Cardiac septum (tissue), 1 donor: ENCODE data around the gene SLC39A6. TPM values are rescaled to one million over a fixed set of nuclear protein-coding genes. Genes with fewer than 3 reads are reported as not detected.
"Not testable (repeated sequence)": the region's sequence is repeated elsewhere in the genome, so short reads cannot be mapped to it uniquely, and the experiment has no call there.

Experiments
- DNase-seq: peaks from one replicate; pipeline ENCODE4 v3.0.0-alpha.2; 2020; ENCODE audit warnings: low spot score
- intact Hi-C: fragments of 100-400 bp; cut with DNase I; formaldehyde crosslinking; loops from one replicate; pipeline ENCODE4 v1.14.0; 2022
- long read RNA-seq: library from polyadenylated mRNA; unstranded; transcript quantifications from one replicate; pipeline ENCODE4 v2.0.0, GENCODE V29; 2021
- total RNA-seq: library from RNA; stranded (reverse); fragmentation: NEBNext Ultra II Directional; extraction: Animal tissue kit (Norgen Biotek cat#: 25700); gene quantifications from one replicate; pipeline ENCODE4 v1.2.1, GENCODE V29; 2021
- donor health status: DM: no; HTN: no; CAD: no.

SLC39A6 gene, protein sequence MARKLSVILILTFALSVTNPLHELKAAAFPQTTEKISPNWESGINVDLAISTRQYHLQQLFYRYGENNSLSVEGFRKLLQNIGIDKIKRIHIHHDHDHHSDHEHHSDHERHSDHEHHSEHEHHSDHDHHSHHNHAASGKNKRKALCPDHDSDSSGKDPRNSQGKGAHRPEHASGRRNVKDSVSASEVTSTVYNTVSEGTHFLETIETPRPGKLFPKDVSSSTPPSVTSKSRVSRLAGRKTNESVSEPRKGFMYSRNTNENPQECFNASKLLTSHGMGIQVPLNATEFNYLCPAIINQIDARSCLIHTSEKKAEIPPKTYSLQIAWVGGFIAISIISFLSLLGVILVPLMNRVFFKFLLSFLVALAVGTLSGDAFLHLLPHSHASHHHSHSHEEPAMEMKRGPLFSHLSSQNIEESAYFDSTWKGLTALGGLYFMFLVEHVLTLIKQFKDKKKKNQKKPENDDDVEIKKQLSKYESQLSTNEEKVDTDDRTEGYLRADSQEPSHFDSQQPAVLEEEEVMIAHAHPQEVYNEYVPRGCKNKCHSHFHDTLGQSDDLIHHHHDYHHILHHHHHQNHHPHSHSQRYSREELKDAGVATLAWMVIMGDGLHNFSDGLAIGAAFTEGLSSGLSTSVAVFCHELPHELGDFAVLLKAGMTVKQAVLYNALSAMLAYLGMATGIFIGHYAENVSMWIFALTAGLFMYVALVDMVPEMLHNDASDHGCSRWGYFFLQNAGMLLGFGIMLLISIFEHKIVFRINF
- 15.6 TPM for total RNA-seq
- long read RNA-seq, transcript SLC39A6-201 (10 exons, 3,543 nt), result major isoform, 12 of 19 reads
- long read RNA-seq, partial matches to known transcripts, result 5 of 19 reads
- long read RNA-seq, other reads (novel, unspliced or antisense), result 0 of 19 reads

DNA sequence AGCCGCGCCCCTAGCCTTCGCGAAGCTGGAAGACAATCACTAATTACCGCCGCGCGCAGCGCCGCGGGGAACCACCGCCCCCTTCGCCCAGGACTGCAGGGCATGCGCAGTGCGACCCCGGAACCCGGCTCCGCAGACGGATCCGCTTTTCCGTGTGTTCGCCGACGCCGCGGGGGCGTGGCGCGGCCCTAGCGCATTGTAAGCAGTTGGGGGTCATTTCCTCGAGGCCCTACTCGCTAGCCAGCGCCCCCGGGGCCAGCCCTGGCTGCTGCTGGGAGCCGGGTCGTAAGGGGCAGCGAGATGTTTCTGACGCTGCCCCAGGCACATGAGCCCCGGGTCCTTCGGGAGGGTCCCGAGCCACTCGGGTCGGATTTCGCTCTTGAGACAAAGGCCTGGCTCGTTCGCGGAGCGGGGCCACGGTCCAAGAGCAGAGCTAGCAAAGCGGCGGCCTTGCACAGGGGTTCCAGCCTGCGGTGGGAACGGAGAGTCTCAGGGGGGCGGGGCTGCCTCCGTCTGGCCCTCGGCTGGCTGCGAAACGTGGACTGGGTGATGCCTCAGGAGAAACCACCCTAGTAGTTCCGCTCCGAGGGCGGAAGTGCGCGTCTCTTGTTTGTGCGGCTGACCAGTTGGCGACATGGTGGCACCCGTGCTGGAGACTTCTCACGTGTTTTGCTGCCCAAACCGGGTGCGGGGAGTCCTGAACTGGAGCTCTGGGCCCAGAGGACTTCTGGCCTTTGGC lies at the start of gene SLC39A6, which contains the start of gene ELP2:
Gene SLC39A6 (minus strand): TSS at position 41 of the 739 bp plus-strand sequence. CDS start 2,333 bp downstream, outside the sequence.
Gene ELP2 (plus strand): TSS at position 600 of the 739 bp plus-strand sequence. CDS start 35 bp downstream, at position 635.
- DNase-seq, result peak; percentile 99
- intact Hi-C loops, result loop anchor here (2.0 to 5.0 kb wide), 3 partner anchors 58 to 547 kb away; partner anchors contain the start of genes GALNT1, MOCOS and RPRD1A

DNA sequence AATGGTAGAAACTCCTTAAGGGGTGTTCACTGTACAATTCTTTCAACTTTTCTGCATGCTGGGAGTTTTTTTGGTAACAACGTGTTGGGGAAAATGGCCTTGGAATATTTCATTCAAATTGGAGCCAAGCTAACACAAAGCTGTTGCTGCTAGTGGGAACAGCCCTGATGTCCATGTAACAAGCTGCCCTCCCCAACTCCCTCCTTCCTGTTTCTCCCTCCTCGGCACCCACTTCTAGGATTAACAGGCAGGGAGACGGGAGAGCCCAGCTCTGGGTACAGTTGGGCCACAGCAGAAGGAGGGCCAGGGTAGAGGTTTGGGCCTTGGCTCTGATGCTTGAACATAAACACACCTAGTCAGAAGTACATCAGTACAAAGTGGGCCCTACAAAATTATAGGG lies 48.8 kb upstream of the SLC39A6 start:
- intact Hi-C loops, result no loop called here
- no peak for DNase-seq

DNA sequence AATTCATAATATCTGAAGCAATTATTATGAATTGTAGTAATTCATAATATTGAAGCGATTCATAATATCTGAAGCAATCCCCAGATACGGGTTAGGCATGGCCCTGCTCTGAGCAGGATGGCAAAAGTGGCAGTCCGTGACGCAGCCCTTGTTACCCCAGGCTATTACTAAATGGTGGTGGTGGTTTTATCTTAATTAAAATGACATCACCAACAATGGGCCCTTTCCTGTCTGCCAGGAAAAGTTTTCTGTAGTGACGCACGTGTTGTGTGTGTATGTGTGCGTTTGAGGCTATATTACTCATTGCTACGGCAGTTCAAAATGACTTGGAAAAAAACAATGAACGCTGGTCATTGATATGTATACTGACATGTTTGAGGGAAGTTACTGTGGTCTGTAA lies 47.6 kb upstream of the SLC39A6 start:
- intact Hi-C loops, result no loop called here
- no peak for DNase-seq

DNA sequence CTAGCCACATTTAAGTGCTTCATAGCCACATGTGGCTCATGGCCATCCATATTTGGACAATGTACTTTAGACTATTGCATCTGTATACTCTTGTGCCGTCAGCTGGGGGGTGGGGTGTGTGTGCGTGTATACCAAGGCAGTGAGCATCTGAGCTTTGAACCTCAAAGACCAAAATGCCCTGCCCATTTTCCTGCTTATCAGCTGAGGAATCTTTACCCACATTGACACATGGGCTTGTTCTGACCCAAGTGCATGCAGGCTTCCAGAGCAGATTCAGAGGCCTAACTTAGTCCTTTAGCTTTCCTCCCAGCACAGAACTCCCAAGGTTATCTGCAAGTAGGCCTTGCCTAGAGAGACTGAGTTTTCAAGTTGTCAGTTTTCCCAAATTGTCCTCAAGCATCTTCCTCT lies 47.0 kb upstream of the SLC39A6 start:
- intact Hi-C loops, result no loop called here
- DNase-seq, result no peak

DNA sequence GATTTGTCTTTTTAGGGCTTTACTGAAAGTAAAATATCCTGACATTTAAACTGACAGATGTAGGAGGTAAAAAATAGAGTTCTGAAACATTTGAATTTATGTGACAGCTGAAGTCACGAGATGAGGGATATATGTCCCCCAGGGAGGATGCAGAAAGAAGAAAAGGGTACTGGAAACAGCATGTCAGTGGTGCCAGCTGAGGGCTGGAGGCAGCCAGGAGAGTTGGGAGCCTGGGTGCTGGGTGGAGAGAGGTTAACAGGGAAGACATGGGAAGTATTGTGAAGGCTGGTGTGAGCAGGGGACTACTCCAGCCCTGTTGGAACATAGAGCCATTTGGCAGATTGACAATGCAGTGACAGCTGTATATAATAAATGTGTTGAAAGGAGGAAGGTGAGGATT lies 46.3 kb upstream of the SLC39A6 start:
- DNase-seq, result no peak
- intact Hi-C loops, result no loop called here

DNA sequence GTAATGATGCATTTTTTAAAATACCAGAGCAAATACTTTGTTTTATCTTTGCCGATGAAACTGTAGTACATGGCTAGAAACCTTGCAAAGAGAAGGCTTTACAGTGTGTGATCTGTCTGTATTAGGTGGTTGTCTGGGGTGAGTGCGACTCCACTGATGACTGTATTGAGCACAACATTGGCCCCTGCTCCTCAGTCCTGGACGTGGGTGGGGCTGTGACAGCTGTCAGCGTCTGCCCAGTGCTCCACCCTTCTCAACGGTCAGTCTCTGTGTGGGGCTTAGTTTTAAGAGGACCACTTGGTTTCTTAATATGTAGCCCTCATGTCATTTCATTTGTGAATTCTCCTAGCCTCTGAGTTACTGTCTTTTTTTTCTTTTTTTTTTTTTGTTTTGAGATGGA lies 40.8 kb upstream of the SLC39A6 start:
- no peak for DNase-seq

DNA sequence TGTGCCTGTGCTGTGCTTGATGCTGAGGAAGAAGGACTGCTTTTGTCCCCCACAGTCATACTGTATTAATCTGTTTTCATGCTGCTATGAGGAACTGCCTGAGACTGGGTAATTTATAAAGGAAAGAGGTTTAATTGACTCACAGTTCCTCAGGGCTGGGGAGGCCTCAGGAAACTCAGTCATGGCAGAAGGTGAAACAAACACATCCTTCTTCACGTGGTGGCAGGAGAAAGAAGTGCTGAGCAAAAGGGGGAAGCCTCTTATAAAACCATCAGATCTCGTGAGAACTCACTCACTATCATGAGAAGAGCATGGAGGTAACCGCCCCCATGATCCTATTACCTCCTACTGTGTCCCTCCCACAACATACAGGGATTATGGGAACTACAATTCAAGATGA lies 39.2 kb upstream of the SLC39A6 start:
- DNase-seq, intact Hi-C loops: not testable (repeated sequence)

More for the DNA sequence above, 40.8 kb upstream of the SLC39A6 start:
- intact Hi-C loops, result no loop called here

DNA sequence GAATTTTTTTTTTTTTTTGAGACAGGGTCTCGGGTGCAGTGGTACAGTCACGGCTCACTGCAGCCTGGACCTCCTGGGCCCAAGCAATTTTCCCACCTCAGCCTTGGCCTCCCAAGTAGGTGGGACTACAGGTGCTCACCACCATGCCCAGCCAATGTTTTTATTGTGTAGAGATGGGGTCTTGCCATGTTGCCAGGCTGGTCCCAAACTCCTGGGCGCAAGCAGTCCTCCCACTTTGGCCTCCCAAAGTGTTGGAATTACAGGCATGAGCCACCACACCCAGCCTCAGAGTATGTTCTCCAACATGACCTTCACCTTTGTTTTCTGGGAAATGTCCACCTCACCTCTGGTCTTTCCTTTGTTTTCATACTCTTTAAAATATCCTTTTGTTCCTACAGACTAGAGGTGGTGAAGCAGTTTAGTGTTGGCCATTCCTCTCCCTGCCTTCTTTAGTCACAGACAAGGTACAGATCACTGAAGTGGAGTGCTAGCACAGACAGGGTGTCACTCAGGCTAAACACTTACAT lies 38.6 kb upstream of the SLC39A6 start:
- no peak for DNase-seq
- intact Hi-C loops, result no loop called here

DNA sequence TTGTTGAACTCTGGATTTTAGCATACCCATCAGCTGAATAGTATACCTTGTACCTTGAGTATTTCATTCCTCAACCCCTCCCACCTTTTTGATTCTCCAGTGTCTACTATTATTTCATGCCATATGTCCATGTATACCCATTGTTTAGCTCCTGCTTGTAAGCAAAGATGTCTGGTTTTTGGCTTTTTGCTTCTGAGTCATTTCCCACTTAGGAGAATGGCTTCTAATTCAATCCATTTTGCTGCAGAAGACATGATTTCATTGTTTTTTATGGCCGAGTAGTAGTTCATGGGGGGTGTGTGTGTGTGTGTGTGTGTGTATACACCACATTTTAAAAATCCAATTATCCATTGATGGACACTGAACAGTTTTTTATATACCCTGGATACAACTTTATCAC lies 33.8 kb upstream of the SLC39A6 start:
- intact Hi-C loops, result no loop called here
- DNase-seq, result no peak

DNA sequence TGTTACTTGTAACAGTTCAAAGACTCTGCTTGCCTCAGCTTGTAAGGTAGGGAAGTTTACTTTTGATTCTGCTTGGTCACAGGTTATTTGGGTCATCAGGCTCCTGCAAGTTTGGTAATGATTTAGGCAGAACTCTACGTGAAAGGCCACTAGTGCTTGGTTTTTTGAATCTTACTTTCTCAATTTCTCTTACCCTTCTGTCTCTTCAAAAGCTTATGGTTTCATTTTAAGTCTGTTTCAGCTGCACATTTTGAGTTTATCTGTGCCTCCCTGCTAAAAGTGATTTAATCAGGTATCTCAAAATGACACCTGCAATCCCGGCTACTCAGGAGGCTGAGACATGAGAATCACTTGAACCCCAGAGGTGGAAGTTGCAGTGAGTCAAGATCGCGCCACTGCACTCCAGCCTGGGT lies 31.8 kb upstream of the SLC39A6 start:
- DNase-seq, result no peak
- intact Hi-C loops, result no loop called here

DNA sequence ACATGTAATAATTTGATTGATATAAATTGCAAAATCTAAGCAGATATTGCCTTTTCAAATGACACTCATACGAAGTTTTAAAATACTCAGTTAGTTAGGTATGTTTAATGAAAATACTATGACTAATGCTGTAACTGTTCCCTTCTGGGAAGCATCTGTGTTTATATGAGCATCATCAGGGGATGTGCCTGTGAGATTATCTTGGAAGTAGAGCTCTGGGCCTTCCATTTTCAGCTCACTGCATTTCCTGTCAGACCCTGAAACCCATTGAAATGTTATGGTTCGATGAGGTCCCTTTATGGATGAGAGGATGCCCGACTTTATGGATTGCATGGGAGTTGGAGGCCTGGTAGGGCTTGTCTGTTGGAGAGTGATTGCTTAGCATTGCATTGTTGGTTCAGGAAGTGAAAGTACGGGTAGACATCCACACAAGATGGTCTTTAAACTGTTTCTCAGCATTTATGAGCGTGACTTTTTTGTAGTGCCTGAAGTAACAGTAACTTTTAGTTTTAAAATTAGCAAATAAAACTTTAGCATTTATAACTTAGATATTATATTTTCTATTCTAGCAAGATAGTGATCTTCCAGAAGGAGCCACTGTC lies 29.2 kb upstream of the SLC39A6 start:
- intact Hi-C loops, result no loop called here
- DNase-seq, result no peak

DNA sequence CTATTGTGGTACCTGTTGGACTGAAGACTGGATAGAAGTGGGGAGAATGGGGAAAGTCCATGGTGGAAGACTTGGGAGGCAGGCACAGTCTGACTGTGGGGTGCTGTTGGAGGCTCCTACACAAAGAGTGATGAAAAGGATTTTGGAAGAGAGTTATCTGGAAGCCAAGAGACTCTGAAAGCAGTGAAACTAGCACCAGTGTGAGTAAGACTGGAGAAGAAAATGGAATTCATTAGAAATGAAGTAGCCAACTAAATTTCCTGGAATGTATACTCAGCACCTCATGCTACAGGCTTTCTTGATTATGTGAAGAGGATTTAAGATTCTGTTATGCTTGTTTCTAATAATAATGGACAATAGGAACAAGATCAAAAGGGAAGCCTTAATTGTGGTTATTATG lies 28.3 kb upstream of the SLC39A6 start:
- intact Hi-C loops, result no loop called here
- no peak for DNase-seq

DNA sequence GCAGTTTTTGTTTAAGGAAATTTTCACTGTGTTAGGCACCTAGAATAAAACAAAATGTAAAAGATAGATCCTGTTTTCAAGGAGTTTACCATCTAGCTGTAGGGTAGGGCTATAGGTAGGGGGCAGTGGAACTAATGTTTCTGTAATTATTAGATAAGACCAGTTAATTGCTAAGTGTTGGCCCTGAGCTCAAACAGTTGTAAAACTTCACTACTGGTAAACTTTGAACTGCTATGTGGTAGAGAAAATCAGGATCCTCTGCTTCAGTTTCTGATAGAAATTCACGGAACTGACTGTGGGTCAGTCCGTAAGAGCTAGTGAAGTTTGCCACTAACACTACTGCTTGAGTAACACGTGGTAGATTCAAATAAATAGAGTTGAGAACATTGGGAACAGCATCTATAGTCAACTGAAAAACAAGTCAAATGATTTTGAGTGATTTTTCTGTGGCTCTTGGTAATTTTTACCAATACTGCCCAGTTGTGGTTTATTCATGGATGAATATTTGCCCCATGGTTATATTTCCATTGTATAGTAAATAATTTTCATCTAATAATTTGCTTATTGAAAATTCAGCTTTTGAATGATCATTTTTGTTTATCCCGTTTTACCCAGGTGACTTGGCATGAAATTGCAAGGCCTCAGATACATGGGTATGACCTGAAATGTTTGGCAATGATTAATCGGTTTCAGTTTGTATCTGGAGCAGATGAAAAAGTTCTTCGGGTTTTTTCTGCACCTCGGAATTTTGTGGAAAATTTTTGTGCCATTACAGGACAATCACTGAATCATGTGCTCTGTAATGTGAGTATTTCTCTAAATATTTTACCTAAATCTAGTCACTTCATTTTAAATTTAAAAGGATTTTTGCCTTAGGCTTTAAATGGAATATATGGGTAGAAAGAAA lies 27.0 kb upstream of the SLC39A6 start:
- intact Hi-C loops, result no loop called here
- DNase-seq, result no peak

DNA sequence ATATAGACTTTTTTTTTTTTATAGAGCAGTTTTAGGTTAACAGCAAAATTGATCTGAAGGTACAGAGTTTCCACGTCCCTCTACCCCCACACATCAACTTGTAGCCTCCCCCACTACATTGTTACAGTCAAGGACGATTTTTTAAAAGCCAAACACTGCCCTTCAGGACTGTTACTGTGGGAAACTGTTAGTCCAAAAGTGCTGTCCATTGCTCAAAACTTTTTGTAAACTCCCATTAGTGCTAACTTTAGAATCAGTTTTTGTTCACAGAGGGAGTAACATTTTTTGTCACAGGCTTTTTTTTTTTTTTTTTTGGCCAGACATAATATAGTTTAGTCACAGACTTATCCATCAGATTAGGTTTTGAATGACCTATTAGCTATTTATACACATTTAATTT lies 24.6 kb upstream of the SLC39A6 start:
- intact Hi-C loops, result no loop called here

DNA sequence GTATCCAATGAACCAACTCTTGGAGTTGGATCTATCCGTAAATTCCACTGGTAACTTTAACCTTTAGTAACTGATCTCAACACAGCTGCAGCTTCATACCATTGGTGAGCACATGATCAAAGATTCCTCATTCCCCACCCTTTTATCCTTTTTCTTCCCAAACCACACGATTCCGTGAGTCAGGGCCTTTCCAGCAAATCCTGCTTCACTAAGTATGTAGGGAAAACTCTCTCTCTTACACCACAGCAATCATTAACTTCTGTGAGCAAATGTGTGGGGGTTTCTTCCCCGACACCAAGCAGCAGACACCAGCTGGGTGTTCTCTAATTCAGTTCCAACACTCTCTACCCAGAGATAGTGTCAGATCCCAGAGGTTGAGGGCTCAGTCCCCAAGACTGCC lies 24.1 kb upstream of the SLC39A6 start:
- intact Hi-C loops, result no loop called here
- no peak for DNase-seq

More for the DNA sequence above, 24.6 kb upstream of the SLC39A6 start:
- DNase-seq, result no peak

DNA sequence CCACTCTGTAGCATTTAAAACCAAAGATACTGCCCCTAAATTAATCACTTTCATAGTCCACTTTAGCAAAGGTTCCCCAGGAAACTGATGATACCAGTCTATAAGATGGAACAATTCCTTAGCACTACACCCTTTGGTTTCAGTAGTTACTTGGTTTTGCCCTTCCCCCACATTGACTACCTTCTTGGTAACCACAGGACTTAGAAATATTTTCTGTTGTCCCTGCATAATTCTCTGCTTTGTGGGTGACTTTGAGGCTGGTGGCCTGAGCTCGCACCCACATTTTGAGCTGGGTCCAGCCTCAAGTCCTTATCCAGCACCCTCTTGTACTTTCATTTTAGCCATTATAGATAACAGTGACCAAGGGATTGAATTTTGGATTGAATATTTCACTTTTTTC lies 23.6 kb upstream of the SLC39A6 start:
- intact Hi-C loops, result no loop called here
- no peak for DNase-seq

DNA sequence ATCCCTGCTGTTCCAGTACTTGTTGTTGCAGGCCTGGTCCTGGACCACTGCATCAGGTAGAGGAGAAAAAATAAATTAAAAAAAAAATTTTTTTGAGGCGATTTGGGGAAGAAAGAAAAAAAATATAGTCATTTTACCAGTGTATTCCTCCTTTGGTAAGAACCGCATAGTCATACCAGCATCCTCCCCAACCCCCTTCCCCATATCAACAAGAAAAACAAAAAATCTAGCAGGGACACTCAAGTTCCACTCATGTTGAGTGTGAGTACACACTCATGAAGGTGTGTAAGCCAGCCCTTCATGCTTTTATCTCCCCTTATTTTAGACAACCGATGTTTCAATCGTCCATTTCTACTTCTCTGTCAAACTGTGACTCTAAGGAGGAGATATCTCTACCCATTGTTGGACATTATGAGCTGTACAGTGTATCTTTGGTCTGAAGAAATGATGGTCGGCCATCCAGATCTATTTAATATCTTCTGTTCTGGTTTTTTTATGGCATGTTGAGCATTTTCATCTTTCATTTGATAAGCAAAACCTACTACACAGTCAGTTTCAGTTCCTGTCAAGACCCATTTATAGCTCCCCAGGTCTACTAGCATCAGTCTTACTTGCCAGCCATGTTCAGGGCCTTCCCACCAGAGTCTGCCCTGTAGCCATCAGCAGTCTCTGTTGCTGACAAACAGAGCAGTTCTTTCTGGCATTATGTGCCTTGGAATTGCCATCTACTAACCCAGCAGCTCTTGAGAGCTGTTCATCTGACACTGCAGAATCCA lies 20.6 kb upstream of the SLC39A6 start:
- DNase-seq, result no peak
- intact Hi-C loops, result no loop called here
